ENCODE results near the gene TSHZ2.

GRCh38 chr20:53128004-53128403 lies 155.8 kb downstream of the TSHZ2 start:
- TF ChIP-seq, protein P1, sequence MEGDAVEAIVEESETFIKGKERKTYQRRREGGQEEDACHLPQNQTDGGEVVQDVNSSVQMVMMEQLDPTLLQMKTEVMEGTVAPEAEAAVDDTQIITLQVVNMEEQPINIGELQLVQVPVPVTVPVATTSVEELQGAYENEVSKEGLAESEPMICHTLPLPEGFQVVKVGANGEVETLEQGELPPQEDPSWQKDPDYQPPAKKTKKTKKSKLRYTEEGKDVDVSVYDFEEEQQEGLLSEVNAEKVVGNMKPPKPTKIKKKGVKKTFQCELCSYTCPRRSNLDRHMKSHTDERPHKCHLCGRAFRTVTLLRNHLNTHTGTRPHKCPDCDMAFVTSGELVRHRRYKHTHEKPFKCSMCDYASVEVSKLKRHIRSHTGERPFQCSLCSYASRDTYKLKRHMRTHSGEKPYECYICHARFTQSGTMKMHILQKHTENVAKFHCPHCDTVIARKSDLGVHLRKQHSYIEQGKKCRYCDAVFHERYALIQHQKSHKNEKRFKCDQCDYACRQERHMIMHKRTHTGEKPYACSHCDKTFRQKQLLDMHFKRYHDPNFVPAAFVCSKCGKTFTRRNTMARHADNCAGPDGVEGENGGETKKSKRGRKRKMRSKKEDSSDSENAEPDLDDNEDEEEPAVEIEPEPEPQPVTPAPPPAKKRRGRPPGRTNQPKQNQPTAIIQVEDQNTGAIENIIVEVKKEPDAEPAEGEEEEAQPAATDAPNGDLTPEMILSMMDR (IDR thresholded peaks at IDR 0.05) = no peak
- no peak for TF ChIP-seq POLR2A (IDR thresholded peaks at IDR 0.05)
